Testis (tissue), 3 donors: Measurements from ENCODE around the gene NKAIN2. TPM values are rescaled to one million over a fixed set of nuclear protein-coding genes. Genes with fewer than 3 reads are reported as not detected.
"Not testable (repeated sequence)": the region's sequence is repeated elsewhere in the genome, so short reads cannot be mapped to it uniquely, and the experiment has no call there.

Experiments used
- DNase-seq: peaks from one replicate; pipeline ENCODE4 v3.0.0-alpha.2; 2019
- H3K27ac ChIP-seq, 2 donors: fragments of 200-600 bp; sonication (generic); one replicate each; pipeline ENCODE4 v1.5.1; 2019
- H3K27me3 ChIP-seq: fragments of 200-600 bp; sonication (generic); one replicate; pipeline ENCODE4 v1.5.1; 2019
- H3K36me3 ChIP-seq: fragments of 200-600 bp; sonication (generic); one replicate; pipeline ENCODE4 v1.5.1; 2017; ENCODE audit warnings: low read depth; ENCODE audit errors: missing control alignments
- H3K4me1 ChIP-seq: fragments of 200-600 bp; sonication (generic); one replicate; pipeline ENCODE4 v1.5.1; 2019
- H3K4me3 ChIP-seq, 2 donors: fragments of 200-600 bp; sonication (generic); one replicate each; pipeline ENCODE4 v1.5.1; 2017 to 2019
- H3K9me3 ChIP-seq: fragments of 200-600 bp; sonication (generic); one replicate; pipeline ENCODE4 v1.5.1; 2017
- CTCF ChIP-seq, 3 experiments: fragments of 450-650 bp in 2 of 3; fragments of 200-600 bp in 1 of 3; sonication (generic) in 1 of 3; IDR thresholded peaks; one replicate each; pipeline ENCODE4 v1.5.1; 2016 to 2019; ENCODE audit warnings: antibody characterized with exemption in 3 of 3, mild to moderate bottlenecking in 2 of 3, moderate library complexity in 1 of 3
- POLR2A ChIP-seq: fragments of 450-650 bp; IDR thresholded peaks from one replicate; pipeline ENCODE4 v1.6.1; 2017; ENCODE audit warnings: antibody characterized with exemption, mild to moderate bottlenecking, moderate library complexity
- WGBS, 2 donors: methylation state at CpG; one replicate each; pipeline ENCODE4 v1.1.5; 2018; 5-methylcytosine and 5-hydroxymethylcytosine counted together
- intact Hi-C: fragments of 100-400 bp; cut with DNase I; formaldehyde crosslinking; loops from one replicate; pipeline ENCODE4 v1.15.1; 2023; ENCODE audit warnings: low total_unique reads
- polyA plus RNA-seq: library from polyadenylated mRNA; stranded (reverse); fragments of 350-450 nt; fragmentation: Illumina TruSeq; extraction: RNeasy Lipid Tissue Mini Kit (QIAGEN cat#74804); gene quantifications from one replicate; pipeline ENCODE4 v1.2.3, GENCODE V29; 2014; ENCODE audit warnings: low read depth, low replicate concordance; ENCODE audit not compliant: insufficient read depth
- total RNA-seq, 2 donors: library from RNA; depleted of rRNA; stranded (reverse); fragments of >200 nt; gene quantifications; one replicate each; pipeline ENCODE4 v1.2.3, GENCODE V29; 2016

NKAIN2 gene
- total and polyA plus RNA-seq, 3 donors from 2014 or later: 0.56 to 1.1 (median 0.71) TPM

GRCh38 chr6:124721331-124721730 is 917.7 kb downstream of the NKAIN2 start:
- Histone ChIP-seq H3K9me3 (no peaks in the 10 kb centered on the region), H3K4me3 (no peak overlapping the region), H3K36me3 (no peaks in the 10 kb centered on the region), H3K27me3 (no peaks in the 10 kb centered on the region), H3K27ac (no peak overlapping the region), H3K4me1 (no peaks in the 10 kb centered on the region)
- TF ChIP-seq POLR2A: no peak
- no peak for TF ChIP-seq CTCF (IDR thresholded peaks at IDR 0.05)
- 56 to 66% methylated on average over 6 to 11 of the region's 11 CpGs for WGBS, 2 donors
- intact Hi-C loops: no loop called here
- no peak for DNase-seq

- Histone ChIP-seq H3K4me3 (no peak overlapping the region), H3K9me3 (no peaks in the 10 kb centered on the region), H3K36me3 (no peaks in the 10 kb centered on the region), H3K4me1 (no peaks in the 10 kb centered on the region), H3K27ac (no peak overlapping the region), H3K27me3 (no peaks in the 10 kb centered on the region)
- WGBS, 2 donors: 71 to 76% methylated on average over 3 of the region's 3 CpGs
- no peak for DNase-seq
- intact Hi-C loops: no loop called here
- TF ChIP-seq CTCF (IDR thresholded peaks at IDR 0.05) (no peak), POLR2A (no peak)
Observed at GRCh38 chr6:124722141-124722878, 918.6 kb downstream of the NKAIN2 start.

GRCh38 chr6:124723671-124724070 is 920.0 kb downstream of the NKAIN2 start:
- intact Hi-C loops: no loop called here

GRCh38 chr6:124737804-124738203 is 934.1 kb downstream of the NKAIN2 start:
- H3K9me3 ChIP-seq, H3K4me3 ChIP-seq, H3K27ac ChIP-seq, intact Hi-C loops, DNase-seq, H3K4me1 ChIP-seq, H3K27me3 ChIP-seq, H3K36me3 ChIP-seq: not testable (repeated sequence)
- 93 to 96% methylated on average over 1 of the region's 1 CpG for WGBS, 2 donors

More at GRCh38 chr6:124723671-124724070, 920.0 kb downstream of the NKAIN2 start:
- DNase-seq: no peak
- Histone ChIP-seq H3K27ac (no peak overlapping the region), H3K9me3 (no peaks in the 10 kb centered on the region), H3K36me3 (no peaks in the 10 kb centered on the region), H3K27me3 (no peaks in the 10 kb centered on the region), H3K4me1 (no peaks in the 10 kb centered on the region), H3K4me3 (no peak overlapping the region)
- no peak for TF ChIP-seq CTCF (IDR thresholded peaks at IDR 0.05)
- TF ChIP-seq POLR2A: no peak

- Histone ChIP-seq H3K27me3 (no peaks in the 10 kb centered on the region), H3K36me3 (no peaks in the 10 kb centered on the region), H3K4me1 (no peaks in the 10 kb centered on the region), H3K27ac (no peak overlapping the region), H3K9me3 (no peaks in the 10 kb centered on the region), H3K4me3 (no peak overlapping the region)
- intact Hi-C loops: no loop called here
- TF ChIP-seq POLR2A (no peak), CTCF (IDR thresholded peaks at IDR 0.05) (no peak)
- no peak for DNase-seq
Observed at GRCh38 chr6:124738482-124738881, 934.8 kb downstream of the NKAIN2 start.
